GM21367 (cell line): Measurements from ENCODE around the gene UNC13C.
"Not testable (repeated sequence)": the region's sequence is repeated elsewhere in the genome, so short reads cannot be mapped to it uniquely, and the experiment has no call there.

ENCODE experiments used
- ATAC-seq: cut with Tn5 transposase; IDR thresholded peaks from one replicate; pipeline ENCODE4 v1.9.1; 2021; ENCODE audit not compliant: unreplicated experiment

UNC13C gene

DNA sequence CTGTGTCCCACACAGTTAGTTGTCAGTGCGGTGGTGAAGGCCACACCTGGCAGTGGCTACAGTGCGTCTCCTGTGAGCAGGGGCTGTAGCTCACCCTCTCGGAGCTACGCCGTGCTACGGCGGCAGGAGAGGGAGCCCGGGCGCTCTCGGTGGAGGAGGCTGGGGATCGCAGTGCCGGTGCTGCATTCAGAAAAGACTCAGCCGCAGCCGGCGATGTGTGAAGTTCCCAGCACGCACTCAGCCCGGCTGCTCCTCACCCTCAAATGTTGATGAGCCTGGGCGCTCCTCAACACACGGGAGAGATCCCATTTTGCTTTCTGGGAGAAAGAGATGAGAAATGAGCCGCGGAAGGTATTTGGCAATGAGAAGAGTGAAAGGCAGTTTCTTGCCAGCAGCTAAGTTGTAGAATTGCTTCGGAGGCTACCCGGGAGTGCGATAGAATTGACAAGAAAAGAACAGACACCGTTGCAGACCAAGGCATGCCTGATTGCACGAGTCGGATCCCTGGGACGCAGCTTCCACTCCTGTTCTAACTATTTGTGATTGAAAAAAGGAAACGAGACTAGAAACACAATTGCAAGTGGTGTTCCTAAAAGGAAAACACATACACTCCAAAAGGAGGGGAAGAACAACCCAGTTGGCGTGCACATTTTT lies at the start of gene UNC13C:
Gene UNC13C, plus strand, starts transcription at position 189 of the 654 bp plus-strand sequence. CDS start 34,463 bp downstream, outside the sequence.
- no peak for ATAC-seq

DNA sequence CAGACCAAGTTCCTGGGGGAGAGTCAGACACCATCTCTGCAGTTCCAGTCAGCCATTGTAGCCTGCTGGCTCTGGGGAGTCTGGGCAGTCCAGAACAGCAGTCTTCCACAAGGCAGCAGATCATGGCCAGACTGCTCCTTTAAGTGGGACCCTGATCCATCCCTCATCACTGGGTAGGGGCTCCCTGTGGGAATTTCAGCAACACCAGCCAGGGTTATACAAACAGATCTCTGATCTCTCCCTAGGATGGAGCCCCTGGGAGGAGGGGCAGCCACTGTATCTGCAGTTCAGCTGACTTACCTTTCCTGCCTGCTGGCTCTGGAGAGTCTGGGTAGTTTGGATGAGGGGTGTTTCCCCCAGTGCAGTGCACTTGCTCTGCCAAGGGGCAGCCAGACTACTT lies 42.1 kb upstream of the UNC13C start:
- ATAC-seq = no peak

DNA sequence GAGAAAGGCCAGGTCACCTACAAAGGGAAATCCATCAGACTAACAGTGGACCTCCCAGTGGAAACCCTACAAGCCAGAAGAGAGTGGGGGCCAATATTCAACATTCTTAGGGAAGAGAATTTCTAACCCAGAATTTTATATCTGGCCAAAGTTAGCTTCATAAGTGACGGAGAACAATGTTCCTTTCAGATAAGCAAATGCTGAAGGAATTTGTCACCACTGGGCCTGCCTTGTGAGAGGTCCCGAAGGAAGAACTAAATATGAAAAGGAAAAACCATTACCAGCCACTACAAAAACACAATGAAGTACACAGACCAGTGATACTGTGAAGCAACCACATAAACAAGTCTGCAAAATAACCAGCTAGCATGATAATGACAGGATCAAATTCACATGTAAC lies 40.6 kb upstream of the UNC13C start:
- not testable (repeated sequence) for ATAC-seq

DNA sequence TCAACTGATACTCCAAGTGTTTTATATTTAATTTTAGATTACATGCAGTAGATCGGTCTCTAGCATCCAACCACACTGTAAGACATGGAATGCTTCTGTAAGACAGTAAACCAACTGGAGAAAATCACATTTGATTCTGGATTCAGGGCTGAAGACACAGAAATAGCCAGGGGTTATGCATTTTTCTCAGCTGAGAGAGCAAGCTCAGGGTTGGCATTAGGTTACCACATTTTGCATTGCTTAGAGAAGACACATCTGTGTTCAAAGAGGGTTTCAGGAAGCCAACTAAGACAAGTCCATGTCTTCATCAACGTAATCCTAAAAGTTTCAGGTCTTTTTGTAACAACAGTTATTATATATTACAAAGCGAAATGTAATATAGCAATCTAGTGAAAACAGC lies 27.7 kb upstream of the UNC13C start:
- no peak for ATAC-seq

DNA sequence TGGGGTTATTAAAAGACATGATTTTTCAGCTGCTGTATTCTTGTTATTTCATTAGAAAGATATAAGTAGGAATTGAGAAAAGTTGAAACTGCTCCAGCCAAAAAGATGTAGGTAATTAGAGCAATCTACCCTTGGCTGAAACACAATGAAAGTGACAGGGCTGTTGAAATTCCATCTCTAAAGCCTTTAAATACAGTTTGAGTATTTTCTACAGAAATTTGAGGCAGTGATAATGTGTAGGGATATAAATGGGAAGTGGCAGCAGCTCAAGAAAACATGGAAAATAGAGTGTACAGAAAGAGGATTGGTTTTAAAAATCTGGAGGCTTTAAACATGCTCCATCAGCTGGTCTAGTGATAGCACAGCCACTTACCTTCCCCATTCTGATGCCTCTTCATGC lies 22.8 kb upstream of the UNC13C start:
- ATAC-seq = no peak

DNA sequence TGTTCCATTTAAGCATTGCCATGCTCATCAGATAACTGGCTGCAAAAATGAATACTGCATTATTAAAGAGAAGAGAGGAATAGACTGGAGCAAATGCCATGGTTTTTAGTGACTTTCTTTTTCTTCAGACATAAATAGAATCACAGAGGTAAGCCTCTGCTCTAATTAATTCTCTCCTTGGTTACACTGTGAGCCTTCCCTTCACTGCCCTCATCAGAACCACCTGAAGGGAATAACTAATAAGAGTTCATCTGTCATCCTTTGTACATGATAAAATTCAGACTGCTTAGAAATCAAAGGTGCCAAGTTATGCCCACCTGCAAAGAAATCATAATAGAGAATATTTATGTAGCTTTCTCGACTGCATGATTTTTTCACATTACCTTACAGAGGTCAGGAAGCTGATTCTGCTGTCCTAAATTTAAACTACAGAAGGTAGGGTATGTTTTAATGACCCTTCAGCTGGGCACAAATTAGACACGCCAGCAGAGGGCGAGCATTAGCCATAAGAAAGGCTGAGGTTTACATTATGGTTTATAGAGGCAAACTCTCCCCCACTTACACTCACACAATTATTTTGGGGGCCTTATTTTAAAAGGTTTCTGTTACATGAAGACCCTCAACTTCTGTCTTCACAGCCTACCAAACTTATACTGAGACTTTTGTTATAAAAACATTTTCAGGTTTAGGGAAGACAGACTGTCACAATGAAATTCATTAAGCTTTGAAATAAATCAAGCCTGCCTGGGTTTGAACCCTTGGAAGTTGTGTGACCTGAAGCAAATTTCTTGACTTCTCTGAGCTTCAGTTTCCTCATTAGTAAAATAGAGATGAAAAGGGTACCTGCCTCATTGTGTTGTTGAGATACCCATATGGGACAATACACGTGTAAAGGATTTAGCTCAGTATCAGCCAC lies 15.3 kb upstream of the UNC13C start:
- no peak for ATAC-seq

DNA sequence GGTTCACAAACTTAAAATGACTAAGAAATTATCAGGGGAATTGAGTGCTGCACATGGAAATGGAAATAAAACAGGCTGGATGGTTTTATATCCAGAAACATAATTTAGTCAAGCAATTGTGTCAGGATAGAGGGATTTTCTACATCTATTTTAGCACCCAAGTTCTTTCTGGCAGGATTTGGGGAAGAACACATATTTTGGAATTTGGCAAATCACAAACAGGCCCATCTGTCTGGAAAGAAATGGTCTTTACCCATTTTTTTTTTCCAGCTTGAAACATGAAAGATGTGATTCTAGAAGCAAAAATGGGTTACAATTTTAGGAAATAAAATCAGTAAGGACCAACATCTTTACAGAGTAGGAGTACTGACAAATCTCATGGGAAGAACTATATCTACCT lies 14.4 kb upstream of the UNC13C start:
- no peak for ATAC-seq

DNA sequence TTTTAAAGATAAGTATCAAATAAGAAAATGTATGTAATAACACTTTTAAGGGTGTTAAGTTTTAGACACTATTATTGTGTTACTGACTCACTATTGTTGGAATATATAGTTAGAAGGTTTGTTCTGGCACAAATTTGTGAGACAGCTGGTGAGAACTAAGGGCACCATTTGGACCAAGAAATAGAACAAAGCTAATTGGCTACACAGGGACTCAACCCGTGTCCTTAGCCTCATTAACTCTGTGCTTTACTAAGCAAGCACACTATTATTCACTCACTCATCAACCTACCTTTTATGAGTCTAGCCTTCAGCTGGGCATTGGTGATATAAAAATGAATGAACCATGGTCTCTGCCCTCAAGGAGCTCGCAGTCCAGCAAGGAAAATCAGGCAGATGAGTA lies 4.1 kb upstream of the UNC13C start:
- ATAC-seq = no peak

DNA sequence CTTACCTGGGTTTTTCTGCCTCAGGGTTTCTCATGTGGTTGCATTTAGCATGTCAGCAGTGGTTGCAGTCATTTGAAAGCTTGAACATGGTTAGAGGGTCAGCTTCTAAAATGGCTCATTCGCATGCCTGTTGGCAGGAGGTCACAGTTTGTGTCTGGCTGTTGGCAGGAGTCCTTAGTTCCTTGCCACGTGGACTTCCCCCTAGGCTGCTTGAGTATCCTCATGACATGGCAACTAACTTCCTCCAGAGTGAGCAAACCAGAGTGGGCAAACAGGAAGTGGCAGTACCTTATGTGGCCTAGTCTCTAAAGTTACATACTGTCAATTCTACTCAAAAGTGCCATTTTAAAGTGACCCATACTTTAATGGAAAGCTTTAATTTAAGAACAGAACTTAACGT lies 3.4 kb upstream of the UNC13C start:
- ATAC-seq = no peak

DNA sequence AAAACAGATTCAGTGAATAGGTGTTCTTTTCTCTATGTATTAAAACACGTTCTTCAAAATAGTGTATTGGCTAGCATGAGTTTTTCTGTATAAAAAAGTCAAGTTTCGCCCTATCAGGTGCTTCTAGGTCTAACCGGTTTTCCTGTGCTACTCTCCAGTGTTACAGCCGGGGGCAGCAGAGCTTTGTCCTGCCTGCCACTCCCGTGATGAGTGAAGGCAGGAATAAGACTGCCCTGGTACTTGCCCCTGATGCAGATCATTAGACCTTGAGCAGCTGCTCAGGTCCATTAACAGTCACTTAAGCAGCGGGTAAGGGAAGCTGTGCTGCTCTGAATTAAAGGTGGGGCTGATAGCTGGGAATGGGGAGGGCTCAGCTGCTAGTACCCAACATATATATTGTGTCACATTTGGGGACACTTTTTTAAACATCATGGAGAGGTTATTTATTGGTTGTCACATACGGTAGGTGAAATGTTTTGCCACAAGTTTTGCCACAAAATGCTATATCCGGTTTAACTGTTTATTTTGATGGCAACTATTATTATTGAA lies 1.3 kb upstream of the UNC13C start:
- ATAC-seq = no peak

DNA sequence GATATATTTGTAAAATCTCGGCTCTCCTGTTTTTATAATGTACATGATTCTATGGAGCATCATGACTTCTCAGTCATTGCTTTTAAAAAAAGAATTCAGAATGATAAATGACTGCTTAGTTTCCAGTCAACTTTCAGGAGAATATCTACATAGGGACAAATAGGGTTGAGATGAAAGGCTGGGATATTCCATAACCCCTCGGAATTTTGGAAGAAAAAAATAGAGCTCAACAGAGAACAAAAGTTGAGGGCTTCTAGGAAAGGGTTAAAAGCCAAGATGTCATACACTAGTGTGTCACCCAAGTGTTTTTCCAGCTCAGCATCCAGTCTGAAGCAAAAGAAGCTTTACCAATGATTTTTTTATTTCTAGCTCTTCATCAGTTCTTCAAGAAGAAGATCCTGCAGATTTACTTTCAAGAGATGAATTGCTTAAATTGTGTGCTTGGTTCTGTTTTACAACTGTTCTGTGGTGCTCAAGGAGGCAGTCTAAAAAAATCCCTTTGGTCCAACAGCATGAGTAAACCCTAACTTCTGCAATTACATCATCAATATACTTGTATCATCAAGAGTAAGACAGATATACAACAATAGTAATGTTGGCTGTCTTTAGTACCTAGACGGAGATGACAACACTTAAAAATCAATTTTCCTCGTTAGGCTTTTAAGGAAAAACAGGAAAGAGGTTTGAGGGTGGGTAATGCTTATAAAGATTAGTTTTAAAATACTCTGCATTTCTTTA lies 979 bp downstream of the UNC13C start:
- no peak for ATAC-seq

DNA sequence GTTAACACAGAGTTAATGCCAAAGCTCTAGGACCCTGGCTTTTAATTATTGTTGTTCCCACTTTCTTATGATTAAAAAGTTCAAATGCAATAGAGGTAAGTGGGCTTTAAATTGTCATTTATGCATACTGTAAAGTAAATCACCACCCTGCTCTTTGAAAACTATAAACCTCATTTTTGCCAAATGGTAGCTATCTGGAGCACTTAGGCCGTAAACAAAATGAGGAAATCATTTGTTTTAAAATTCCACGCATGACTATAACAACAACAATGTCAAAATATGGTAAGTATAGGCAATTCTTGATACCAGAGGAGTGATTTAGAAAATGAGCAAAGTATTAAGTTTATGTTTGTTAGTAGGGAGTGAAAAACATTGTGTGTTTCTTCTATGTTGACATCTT lies 1.8 kb downstream of the UNC13C start:
- ATAC-seq = no peak

DNA sequence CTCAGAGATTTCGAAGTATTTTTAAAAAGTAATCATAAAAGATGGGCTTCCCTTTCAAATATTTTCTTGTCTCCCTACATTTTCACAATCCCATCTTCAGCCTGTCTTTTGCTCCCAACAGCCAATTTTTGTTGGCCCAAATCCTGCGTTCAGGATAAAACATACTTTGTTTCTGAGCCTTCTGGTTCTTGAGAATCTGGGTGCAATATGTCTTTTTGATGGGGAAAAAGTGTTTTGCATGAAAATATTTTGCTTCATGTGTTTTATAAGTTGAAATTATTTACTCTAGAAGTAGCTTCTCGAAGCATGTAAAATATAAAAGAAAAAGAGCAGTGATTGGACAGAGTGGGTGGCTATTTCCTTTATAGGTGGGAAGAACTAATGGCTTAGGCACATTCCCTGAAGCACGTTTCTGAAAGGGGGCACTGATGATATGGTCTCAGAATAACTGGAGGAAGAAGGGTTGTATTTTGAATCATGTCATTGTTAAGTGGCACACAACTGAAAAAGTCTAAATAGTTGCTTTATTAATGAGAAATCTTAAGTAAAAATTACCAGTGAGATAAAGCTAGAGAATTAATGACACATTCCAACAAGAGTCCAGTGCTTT lies 3.9 kb downstream of the UNC13C start:
- no peak for ATAC-seq

DNA sequence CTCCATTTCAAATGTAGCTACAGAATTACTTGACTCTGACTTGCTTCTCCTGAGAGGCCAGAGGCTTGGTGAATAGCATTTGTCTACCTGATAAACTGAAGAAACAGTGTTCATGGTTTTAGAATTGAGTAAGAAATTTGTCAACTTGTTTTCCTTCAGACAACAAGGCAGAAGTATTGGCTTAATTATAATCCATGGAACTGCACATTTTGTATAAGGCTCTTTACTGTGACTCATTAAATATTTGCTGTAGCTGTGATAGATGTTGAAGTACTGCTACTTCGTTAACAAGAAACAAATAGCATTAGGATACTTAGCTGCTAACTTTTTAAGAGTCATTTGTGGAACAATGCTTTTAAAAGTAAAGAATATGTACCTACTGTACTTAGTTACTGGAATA lies 4.6 kb downstream of the UNC13C start:
- no peak for ATAC-seq

DNA sequence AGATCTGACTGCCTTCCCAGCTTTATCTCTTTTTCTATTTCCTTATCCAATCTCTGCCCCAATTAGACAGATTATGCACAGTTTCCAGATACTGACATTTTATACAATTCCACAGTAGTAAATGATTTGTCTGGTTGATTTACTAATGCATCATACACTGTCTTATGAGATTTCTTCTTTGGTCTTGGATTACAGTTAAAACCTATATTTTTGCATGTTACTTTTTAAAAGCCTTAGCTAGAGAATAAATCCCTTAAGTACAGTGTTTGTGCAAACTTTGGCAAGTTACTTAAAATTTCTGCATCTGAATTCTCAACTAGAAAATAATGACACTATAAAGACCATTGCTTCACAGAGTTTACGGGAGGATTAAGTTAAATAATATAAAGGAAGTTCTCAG lies 6.0 kb downstream of the UNC13C start:
- no peak for ATAC-seq

DNA sequence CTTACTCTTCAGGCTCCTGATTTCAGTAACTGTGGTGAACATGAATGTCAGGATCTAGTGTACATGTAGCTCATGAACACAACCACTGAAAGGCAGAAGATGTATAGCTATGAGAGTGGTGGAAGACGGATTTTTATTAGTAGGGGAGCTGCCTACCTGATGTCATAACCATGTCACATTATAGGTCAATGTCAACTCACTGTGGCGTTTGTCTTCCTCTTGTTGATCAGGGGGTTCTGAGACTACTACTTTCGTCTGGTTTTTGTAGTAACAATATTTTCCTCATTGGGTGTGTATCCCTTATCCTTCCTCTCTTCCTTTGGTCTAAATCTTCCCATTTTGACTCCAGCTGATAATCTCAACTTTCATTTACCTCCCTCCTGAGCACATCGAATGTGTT lies 7.3 kb downstream of the UNC13C start:
- no peak for ATAC-seq

DNA sequence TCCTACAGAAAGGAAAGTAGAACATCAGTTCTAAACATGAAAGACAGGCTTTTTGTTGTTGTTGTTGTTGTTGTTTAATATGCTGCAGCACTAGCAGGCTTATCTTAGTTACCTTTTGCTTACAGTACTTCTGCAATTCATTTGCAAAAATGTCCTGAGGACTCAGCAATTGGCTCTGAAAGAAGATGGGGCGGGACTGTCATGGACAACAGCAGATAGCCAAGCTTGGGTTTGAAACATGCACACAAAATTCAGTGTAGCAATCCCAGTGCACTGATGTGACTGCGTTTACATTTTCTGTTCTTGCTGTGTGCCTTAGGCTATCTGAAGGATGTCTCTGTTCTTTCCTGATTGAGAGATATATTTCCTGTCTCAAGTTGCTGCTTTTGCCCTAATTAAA lies 9.2 kb downstream of the UNC13C start:
- no peak for ATAC-seq

DNA sequence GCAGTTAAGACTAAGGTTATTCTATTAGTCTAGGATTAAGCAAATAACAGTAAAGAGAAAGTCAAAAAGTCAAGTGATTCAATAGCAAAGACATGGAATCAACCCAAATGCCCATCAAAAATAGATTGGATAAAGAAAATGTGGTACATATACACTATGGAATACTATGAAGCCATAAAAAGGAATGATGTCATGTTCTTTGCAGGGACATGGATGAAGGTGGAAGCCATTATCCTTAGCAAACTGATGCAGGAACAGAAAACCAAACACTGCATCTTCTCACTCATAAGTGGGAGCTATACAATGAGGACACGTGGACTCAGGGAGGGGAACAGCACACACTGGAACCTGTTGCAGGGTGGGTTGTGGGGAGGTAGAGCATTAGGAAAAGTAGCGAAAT lies 29.0 kb downstream of the UNC13C start:
- ATAC-seq = no peak

DNA sequence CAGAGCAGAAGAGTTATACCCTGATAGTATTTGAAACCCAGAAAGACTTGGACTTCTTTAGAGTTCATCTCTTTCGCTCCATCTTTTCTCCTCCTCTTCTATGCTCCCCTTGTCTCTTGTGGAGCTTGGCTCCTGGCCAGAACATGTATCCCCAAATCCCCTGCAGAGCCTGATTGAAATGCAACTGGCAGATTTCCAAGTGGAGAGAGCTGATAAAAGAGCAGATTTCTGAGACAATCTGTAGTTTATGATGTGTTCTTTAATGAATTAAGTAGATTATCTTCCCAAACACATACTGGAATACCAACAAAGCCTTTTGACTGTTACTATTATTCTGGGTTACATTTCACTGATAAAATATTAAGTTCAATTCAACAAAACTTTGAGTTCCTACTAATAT lies 33.4 kb downstream of the UNC13C start:
- ATAC-seq = no peak

DNA sequence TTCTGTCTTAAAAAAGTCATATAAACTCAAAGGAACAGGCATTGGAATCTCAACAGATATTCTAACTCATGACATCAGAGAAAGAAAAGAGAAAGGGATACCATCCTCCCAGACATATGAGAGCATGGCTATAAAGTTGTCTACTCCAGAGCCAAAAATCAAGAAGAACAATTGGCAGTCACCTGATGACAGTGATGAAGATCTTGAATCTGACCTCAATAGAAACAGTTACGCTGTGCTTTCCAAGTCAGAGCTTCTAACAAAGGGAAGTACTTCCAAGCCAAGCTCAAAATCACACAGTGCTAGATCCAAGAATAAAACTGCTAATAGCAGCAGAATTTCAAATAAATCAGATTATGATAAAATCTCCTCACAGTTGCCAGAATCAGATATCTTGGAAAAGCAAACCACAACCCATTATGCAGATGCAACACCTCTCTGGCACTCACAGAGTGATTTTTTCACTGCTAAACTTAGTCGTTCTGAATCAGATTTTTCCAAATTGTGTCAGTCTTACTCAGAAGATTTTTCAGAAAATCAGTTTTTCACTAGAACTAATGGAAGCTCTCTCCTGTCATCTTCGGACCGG lies 35.9 kb downstream of the UNC13C start:
- ATAC-seq = no peak

DNA sequence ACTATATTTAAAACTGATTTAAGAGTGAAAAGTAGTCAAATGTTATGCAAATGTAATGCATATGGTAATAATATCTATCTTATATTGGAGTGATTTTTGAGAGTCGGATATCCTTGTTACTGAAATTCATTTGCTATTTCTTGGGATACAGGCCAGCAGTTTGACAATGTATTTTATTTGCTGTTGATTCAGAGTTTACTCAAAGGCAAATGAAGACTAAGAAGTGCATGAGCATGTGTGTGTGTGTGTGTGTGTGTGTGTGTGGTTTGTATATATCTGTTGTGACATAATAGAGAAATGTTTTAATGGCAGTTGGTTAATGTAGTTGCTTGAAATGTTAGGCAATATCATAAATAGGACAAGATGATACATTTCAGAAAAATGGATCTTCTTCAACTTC lies 39.0 kb downstream of the UNC13C start:
- ATAC-seq = no peak
